NCI-H146 treated with DMSO at 0.1 percent for 48 hours (cell line): Measurements from ENCODE around the gene TMEM18.
"Not testable (repeated sequence)": the region's sequence is repeated elsewhere in the genome, so short reads cannot be mapped to it uniquely, and the experiment has no call there.

Experiments
- DNase-seq: peaks from one replicate; lab custom pipeline; 2025; ENCODE audit not compliant: unreplicated experiment; lab: John Stamatoyannopoulos, UW

TMEM18 gene

GRCh38 chr2:677056-677958 lies at the start of gene TMEM18:
Gene TMEM18 (minus strand): TSS chr2:677406. CDS start chr2:677345, 61 bp downstream.
- DNase-seq = peak; percentile 89

DNA sequence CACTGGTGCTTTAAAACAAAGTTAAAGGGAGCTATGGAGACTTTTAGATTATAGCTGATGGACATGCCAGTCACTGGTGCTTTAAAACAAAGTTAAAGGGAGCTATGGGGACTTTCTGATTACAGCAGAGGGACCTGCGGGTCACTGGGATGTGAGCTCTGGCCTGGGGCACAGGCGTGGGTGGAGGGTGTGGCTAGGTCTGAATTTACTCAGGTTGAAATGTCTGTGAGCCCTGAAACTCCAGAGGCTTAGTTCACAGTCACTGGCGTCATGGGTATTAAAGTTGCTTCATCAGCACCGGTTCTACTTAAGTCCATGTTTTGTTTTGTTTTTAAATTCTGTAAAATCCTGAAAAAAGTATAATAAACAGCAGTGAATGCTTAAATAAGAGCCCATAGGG lies 49.0 kb upstream of the TMEM18 start:
- DNase-seq = no peak

- DNase-seq = no peak
Observed at GRCh38 chr2:725468-725867, 48.3 kb upstream of the TMEM18 start.

GRCh38 chr2:723761-724160 lies 46.6 kb upstream of the TMEM18 start:
- DNase-seq = no peak

GRCh38 chr2:720842-721241 lies 43.6 kb upstream of the TMEM18 start:
- no peak for DNase-seq

DNA sequence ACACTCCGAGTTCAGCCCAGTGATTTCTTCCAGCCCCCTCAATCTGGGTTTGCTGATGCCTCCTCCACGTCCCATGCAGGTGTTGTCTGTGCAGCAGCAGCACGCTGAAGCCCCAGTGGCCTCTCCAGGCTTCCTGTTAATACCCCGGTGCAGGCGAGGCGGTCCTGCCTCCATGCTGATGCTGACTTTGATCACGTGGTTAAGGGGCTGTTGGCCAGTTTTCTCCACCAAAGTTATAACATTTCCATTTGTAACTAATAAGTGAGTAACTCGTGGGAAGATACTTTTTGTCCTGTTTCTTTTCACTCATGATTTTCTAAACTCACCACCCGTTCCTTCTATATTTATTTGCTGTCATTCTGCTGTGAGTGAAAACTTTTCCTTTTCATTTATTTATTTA lies 42.5 kb upstream of the TMEM18 start:
- peak; percentile 37 for DNase-seq

DNA sequence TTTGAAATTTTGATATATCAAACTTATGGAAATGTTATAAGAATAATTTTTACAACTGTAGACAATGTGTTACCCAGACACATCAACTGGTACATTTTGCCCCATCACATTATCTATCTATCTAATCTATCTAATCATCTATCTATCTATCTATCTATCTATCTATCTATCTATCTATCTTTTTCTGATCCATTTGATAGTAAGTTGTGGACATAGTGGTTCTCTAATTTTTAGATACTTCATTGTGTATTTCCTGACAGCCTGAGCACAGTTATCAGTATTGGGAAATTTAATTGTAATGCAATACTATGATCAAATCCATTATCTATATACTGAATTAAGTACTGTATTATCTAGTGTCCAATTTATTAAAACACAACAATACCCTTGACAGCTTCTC lies 42.0 kb upstream of the TMEM18 start:
- no peak for DNase-seq

- no peak for DNase-seq
Observed at GRCh38 chr2:717661-718060, 40.5 kb upstream of the TMEM18 start.

DNA sequence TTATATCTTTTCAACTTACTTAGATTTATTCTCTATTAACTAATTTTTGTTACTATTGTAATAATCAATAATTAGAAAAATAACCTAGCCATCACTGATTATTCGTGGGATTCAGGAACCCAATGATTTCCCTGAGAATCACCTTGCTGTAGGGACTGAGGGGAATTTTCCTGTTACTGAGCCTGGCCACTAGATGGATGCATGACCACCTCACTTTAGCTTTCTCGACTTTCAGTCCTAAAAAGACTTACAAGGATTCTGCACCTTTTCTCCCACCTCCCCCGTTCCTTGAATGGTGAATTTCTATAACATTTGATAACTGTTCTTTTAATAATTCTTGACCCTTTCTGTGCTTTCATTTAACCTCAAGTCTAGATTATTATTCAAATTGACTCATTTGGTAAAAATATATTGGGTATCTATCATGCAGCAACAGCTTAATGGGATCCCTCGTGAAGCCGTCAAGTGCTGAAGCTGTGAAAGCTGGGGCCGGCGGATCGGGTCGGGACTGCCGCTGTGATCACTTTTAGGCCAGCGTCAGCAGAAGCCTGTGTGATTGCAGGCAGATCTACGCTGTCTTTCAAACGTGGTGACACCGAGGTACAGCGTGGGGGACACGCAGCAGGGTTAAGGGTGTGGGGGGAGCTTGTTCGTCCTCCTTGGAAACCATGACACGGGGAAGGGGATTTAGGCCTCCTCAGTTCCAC lies 38.8 kb upstream of the TMEM18 start:
- no peak for DNase-seq

- no peak for DNase-seq
Observed at GRCh38 chr2:715038-715437, 37.8 kb upstream of the TMEM18 start.

DNA sequence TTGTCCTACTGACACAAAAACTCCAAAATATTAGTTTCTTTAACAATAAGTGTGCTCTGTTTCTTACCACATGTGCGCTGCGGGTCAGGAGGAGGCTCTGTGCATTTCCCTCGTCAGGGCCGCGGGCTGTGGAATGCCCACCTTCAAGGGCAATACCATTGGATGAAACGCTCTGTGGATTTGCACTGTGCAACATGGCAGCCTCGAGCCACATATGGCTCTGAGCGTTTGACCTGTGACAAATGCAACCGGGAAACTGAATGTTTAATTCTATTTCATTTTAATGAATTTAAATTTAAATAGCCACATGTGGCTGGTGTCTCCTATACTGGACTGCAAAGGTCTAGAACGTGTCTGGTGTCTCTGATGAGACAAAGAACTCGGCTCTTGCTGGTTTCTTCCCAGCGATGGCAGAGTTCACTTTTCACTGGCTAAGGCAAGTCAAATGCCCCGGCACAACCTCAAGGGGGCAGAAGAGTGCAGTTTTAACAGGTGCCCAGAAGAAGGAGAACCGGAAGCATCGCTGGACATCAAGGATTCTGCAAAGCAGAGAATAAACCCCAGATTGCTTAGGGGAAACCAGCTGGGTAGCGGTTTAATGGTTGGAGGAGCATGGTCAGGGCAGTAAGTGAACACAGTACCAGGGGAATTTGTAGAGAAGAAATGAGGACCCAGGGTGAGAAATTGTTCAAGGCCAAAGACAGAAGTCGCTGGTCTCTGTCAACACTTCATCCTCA lies 37.0 kb upstream of the TMEM18 start:
- peak; percentile 20 for DNase-seq

GRCh38 chr2:710867-711665 lies 33.9 kb upstream of the TMEM18 start:
- DNase-seq = no peak

DNA sequence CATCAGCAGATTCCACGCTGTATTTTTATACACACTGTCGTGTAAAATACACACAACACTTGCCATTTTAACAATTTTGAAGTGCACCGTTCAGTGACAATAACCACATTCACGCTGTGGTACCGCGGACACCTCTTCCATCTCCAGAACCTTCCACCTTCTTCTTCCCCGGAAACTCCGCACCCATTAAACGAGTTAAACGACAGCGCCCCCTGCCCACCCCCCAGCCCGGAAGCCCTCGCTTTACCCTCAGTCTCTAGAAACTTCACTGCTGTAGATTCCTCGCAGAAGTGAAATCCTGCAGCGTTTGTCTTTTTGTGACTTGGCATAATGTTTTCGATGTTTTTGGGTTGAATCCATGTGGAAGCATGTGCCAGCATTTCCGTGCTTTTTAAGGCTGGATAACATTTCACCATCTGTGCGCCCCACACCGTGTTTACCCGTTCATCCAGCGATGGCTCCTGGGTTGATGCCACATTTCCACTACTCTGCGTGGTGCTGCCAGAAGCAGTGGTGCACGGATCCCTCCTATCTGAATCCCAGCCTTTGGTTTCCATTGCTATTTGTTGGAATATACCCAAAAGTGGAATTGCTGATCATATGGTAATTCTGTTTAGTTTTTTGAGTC lies 32.0 kb upstream of the TMEM18 start:
- DNase-seq = no peak

DNA sequence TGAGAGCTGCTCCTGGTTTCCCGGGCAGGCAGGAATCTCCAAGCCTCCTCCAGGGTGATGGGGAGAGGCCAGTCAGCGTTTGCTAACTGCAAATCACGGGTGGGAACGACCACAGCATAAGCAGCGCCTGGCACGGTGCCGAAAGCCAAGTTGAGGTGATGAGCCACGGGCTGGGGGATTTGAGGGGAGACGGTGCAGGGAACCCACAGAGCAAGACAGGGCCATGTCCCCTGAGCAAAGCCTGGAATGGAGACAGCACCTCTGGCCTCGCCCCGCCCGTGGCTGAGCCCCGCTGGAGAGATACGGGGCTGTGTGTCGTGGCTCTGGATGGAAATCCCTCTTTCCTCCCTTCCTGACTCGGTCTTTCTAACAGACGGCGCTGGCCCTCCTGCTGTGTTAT lies 31.5 kb upstream of the TMEM18 start:
- no peak for DNase-seq

- no peak for DNase-seq
Observed at GRCh38 chr2:705971-706511, 28.8 kb upstream of the TMEM18 start.

GRCh38 chr2:702765-703164 lies 25.6 kb upstream of the TMEM18 start:
- not testable (repeated sequence) for DNase-seq

- no peak for DNase-seq
Observed at GRCh38 chr2:696999-697627, 19.9 kb upstream of the TMEM18 start.

GRCh38 chr2:696463-696862 lies 19.3 kb upstream of the TMEM18 start:
- DNase-seq = no peak

DNA sequence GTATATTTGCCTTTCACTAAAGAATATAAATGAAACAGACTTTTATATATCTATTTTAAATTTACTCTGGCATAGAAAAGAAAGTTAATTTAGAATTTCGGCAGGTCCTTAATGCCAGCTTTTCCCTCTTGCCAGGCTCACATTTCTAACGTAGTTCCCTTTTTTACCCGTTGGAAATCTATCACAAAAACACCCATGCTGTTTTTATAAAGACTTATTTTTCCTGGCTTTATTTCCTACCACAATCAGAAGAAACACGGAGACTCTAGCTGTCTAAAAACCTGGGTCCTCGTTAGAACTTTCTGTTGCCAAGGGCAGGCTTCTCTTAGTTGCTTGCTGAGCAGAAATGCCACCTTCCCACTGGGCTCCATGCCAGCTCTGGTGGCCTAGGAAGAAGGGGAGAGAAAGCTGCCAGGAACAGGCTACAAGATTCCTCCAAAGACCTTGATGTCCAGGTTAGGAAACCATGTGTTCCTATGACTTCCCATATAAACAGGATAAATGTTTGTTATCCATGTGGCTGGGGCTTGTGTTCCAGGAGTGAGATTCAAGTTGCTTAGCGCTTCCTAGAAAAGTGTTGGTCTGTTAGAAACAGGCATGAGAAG lies 17.8 kb upstream of the TMEM18 start:
- DNase-seq = no peak
